ENCODE measurements around the gene C14orf119. TPM values are rescaled to one million over a fixed set of nuclear protein-coding genes. Genes with fewer than 3 reads are reported as not detected.

The C14orf119 gene
- total RNA-seq, 2 donors from 2014 or later = 18.0 to 18.4 TPM

- no peak for TF ChIP-seq CTCF (IDR thresholded peaks at IDR 0.05)
These were observed 26.1 kb downstream of the C14orf119 start for GRCh38 chr14:23121361-23121771.

GRCh38 chr14:23122086-23122485, 26.8 kb downstream of the C14orf119 start:
- no peaks in the 10 kb centered on the region for H3K27me3 ChIP-seq (replicated peaks; ENCODE audit: insufficient read depth)
- ATAC-seq (ENCODE audit: insufficient number of reproducible peaks, low FRiP score, low read depth) (no peak), DNase-seq (ENCODE audit: low spot score) (no peak)
- no peaks in the 10 kb centered on the region for H3K9me3 ChIP-seq
- peak overlapping the region; percentile 61 to 64 for H3K27ac ChIP-seq
- H3K4me1 ChIP-seq (ENCODE audit: control insufficient read depth in 1 of 2, low read depth in 2 of 2) = peaks cover 16 to 53% of the 10 kb centered on the region in 2 donors
- TF ChIP-seq CTCF (IDR thresholded peaks at IDR 0.05) = no peak
- H3K36me3 ChIP-seq = no peaks in the 10 kb centered on the region
- no peak overlapping the region for H3K4me3 ChIP-seq

More at GRCh38 chr14:23121361-23121771, 26.1 kb downstream of the C14orf119 start:
- Histone ChIP-seq H3K27me3 (replicated peaks; ENCODE audit: insufficient read depth) (no peaks in the 10 kb centered on the region), H3K4me1 (ENCODE audit: control insufficient read depth in 1 of 2, low read depth in 2 of 2) (peaks cover 16 to 50% of the 10 kb centered on the region in 2 donors), H3K9me3 (no peaks in the 10 kb centered on the region), H3K27ac (peak overlapping the region; percentile 61 to 64), H3K4me3 (peak overlapping the region; percentile 3), H3K36me3 (no peaks in the 10 kb centered on the region)
- DNase-seq (ENCODE audit: low spot score) (no peak), ATAC-seq (ENCODE audit: insufficient number of reproducible peaks, low FRiP score, low read depth) (no peak)

- no peak for ATAC-seq (ENCODE audit: insufficient number of reproducible peaks, low FRiP score, low read depth)
- Histone ChIP-seq H3K27me3 (replicated peaks; ENCODE audit: insufficient read depth) (no peaks in the 10 kb centered on the region), H3K4me1 (ENCODE audit: control insufficient read depth in 1 of 2, low read depth in 2 of 2) (peaks cover 16 to 53% of the 10 kb centered on the region in 2 donors), H3K36me3 (peaks cover 6% of the 10 kb centered on the region), H3K4me3 (no peak overlapping the region), H3K27ac (no peak overlapping the region), H3K9me3 (no peaks in the 10 kb centered on the region)
- no peak for TF ChIP-seq CTCF (IDR thresholded peaks at IDR 0.05)
- DNase-seq (ENCODE audit: low spot score) = no peak
These were observed 28.1 kb downstream of the C14orf119 start for GRCh38 chr14:23123419-23123818.

- TF ChIP-seq CTCF (IDR thresholded peaks at IDR 0.05) = no peak
- DNase-seq (ENCODE audit: low spot score) (no peak), ATAC-seq (ENCODE audit: insufficient number of reproducible peaks, low FRiP score, low read depth) (no peak)
- no peaks in the 10 kb centered on the region for H3K9me3 ChIP-seq
- H3K36me3 ChIP-seq = peaks cover 16% of the 10 kb centered on the region
- H3K4me1 ChIP-seq (ENCODE audit: control insufficient read depth in 1 of 2, low read depth in 2 of 2) = peaks cover 16 to 53% of the 10 kb centered on the region in 2 donors
- peak overlapping the region; percentile 47 to 69 for H3K27ac ChIP-seq
- no peak overlapping the region for H3K4me3 ChIP-seq
- no peaks in the 10 kb centered on the region for H3K27me3 ChIP-seq (replicated peaks; ENCODE audit: insufficient read depth)
These were observed 29.1 kb downstream of the C14orf119 start for GRCh38 chr14:23124337-23124954.

GRCh38 chr14:23125011-23125410, 29.7 kb downstream of the C14orf119 start:
- ATAC-seq (ENCODE audit: insufficient number of reproducible peaks, low FRiP score, low read depth) (no peak), DNase-seq (ENCODE audit: low spot score) (no peak)
- no peak overlapping the region for H3K4me3 ChIP-seq
- H3K36me3 ChIP-seq = peaks cover 18% of the 10 kb centered on the region
- no peaks in the 10 kb centered on the region for H3K9me3 ChIP-seq
- no peaks in the 10 kb centered on the region for H3K27me3 ChIP-seq (replicated peaks; ENCODE audit: insufficient read depth)
- no peak for TF ChIP-seq CTCF (IDR thresholded peaks at IDR 0.05)
- peaks cover 16 to 53% of the 10 kb centered on the region in 2 donors for H3K4me1 ChIP-seq (ENCODE audit: control insufficient read depth in 1 of 2, low read depth in 2 of 2)
- peak overlapping the region; percentile 47 to 69 for H3K27ac ChIP-seq
